C4-2B (cell line): Measurements from ENCODE around the gene SH3RF3.

Experiments
- H3K27ac ChIP-seq: fragments of 450-650 bp; 2 replicates; pipeline ENCODE4 v1.5.1; 2017
- ZFX ChIP-seq: fragments of 450-650 bp; IDR thresholded peaks from 2 replicates; pipeline ENCODE4 v1.6.1; 2017
- TF ChIP-seq, protein P1 (sequence below): fragments of 450-650 bp; conservative IDR thresholded peaks from 2 replicates; pipeline ENCODE4 v1.5.1; 2017; ENCODE audit warnings: mild to moderate bottlenecking

Gene SH3RF3

DNA sequence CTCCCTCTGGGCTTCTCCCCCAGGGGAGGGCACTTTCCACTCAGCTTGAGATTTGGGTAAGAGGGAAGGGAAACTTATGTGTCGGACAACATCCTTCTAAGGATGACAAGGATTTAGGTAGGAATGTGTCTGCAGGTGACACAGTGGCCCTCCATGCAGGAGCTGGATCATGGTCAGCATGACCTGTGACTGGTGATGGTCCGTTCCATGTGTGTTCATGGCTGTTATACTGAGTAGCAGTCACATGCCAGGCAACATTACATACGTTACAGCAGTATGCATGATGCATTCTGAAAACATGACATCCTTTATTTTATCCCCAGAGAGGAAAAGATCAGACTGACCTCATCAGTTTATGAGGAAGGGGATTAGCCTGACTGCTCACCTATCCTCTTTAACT is 292.6 kb downstream of the SH3RF3 start:
- no peak overlapping the region for H3K27ac ChIP-seq
- TF ChIP-seq ZFX, result no peak
- TF ChIP-seq, protein P1, sequence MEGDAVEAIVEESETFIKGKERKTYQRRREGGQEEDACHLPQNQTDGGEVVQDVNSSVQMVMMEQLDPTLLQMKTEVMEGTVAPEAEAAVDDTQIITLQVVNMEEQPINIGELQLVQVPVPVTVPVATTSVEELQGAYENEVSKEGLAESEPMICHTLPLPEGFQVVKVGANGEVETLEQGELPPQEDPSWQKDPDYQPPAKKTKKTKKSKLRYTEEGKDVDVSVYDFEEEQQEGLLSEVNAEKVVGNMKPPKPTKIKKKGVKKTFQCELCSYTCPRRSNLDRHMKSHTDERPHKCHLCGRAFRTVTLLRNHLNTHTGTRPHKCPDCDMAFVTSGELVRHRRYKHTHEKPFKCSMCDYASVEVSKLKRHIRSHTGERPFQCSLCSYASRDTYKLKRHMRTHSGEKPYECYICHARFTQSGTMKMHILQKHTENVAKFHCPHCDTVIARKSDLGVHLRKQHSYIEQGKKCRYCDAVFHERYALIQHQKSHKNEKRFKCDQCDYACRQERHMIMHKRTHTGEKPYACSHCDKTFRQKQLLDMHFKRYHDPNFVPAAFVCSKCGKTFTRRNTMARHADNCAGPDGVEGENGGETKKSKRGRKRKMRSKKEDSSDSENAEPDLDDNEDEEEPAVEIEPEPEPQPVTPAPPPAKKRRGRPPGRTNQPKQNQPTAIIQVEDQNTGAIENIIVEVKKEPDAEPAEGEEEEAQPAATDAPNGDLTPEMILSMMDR, result no peak

GRCh38 chr2:109422071-109422757 is 293.2 kb downstream of the SH3RF3 start:
- no peak overlapping the region for H3K27ac ChIP-seq
- TF ChIP-seq, protein P1, result no peak
- no peak for TF ChIP-seq ZFX

GRCh38 chr2:109422758-109423500 is 293.9 kb downstream of the SH3RF3 start:
- no peak overlapping the region for H3K27ac ChIP-seq
- TF ChIP-seq, protein P1, result no peak
- TF ChIP-seq ZFX, result no peak

- no peak overlapping the region for H3K27ac ChIP-seq
- TF ChIP-seq, protein P1, result no peak
- no peak for TF ChIP-seq ZFX
Observed at GRCh38 chr2:109423556-109424359, 294.8 kb downstream of the SH3RF3 start.

DNA sequence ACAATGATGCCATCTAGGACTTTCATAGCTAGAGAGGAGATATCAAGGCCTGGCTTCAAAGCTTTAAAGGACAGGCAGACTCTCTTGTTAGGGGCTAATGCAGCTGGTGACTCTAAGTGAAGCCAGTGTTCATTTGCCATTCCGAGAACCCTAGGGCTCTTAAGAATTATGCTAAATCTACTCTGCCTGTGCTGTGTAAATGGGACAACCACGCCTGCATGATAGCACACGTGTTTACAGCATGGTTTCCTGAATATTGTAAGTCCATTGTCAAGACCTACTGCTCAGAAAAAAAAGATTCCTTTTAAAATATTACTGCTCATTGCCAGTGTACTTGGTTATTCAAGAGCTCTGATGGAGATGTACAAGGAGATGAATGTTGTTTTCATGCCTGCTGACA is 296.4 kb downstream of the SH3RF3 start:
- TF ChIP-seq ZFX, result no peak
- TF ChIP-seq, protein P1, result no peak
- H3K27ac ChIP-seq, result no peak overlapping the region

DNA sequence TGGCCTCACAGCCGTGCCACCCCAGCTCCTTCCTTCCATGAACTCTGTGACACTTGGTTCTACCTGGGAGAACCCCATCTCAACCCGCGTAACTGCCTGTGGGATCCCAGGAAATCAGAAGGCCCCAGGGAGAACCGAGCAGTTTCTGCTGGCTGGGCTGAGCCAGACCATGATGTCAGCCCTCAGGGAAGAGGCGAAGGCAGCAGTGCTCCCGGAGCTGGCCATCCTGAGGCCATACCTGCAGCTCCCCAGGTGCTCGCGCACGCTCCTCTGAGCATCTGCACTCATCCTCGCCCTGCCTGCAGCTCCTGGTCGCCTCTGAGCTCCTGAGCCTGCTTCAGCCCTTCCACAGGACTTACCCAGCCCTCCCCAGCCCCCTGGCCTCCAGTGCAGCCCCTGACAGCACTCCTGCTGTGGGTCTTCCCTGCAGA is 298.7 kb downstream of the SH3RF3 start:
- no peak for TF ChIP-seq ZFX
- TF ChIP-seq, protein P1, result no peak
- H3K27ac ChIP-seq, result no peak overlapping the region
